Activated CD4-positive, alpha-beta T cell treated with anti-CD3 and anti-CD28 coated beads, Interleukin-2, amount 50 U/mL, for 48 hours (primary cell): ENCODE measurements around the gene PTPRJ.
A peak's percentile ranks its signal among the peaks of the same experiment; 100 is the strongest.

Experiments
- DNase-seq, 2 experiments: peaks; one replicate each; pipeline ENCODE4 v3.0.0-alpha.2; 2020

PTPRJ gene

DNA sequence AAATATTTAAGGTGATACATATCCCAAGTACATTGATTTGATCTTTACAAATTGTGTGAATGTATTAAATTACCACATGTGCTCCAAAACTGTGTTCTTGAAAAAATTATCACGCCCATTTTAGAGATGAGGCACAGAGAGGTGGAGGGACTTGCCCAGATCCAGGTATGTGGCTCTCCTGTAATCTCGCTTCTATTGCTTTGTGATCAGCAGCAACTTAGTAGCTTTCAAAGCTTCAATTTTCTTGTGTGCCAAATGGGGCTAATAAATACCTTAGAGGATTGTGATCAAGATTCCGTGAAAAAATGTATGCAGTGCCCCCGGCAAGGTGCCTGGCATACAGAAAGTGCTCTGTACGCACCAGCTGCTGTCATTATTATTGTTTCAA is 18.0 kb downstream of the PTPRJ start:
- no peak for DNase-seq

DNA sequence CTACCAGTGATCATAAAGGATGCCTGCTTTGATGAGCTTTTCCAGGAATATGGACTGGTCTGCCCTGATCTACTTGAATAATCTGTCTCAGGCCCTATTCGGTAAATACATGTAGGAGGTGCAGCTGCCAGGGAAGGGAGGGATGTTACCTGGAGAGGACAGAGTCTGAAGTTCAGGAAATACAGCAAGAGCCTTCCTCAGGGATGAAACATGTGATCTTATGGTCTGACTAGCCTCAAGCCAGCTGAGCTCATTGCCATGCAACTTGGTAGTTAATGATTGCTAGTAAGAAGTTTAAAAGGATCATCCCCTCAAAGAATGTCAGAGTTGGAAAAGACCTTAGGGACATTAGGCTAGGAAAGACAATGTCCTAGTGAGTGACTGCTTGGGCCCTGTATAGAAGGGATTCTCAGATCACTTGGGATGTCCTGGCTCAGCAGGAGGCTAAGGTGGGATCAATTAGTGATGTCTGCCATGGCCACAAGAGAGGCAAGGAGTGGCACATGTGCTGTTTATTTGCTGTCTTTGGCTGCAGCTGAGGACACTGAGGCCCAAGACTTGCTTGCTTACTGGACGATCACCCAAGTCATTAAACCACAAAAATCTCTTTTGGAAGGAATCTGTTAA is 18.5 kb downstream of the PTPRJ start:
- no peak for DNase-seq

DNA sequence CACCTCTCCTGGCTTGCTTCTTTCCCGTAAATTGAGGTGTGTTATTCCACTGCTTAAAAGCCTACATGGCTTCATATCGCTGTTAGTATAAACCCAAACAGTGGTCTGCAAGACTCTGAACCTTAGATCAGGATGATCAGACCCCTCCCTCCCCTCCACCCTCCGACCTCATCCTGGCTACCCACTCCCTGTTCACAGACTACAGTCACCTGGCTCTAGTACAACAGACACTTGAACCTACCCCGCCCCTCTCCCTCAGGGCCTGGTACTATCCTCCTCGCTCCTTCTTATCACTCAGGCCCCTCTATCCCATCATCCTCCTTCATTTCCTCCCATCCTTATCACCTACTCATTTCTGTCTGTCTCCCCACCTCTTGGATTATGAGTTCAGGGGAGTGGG is 20.1 kb downstream of the PTPRJ start:
- DNase-seq, result no peak

DNA sequence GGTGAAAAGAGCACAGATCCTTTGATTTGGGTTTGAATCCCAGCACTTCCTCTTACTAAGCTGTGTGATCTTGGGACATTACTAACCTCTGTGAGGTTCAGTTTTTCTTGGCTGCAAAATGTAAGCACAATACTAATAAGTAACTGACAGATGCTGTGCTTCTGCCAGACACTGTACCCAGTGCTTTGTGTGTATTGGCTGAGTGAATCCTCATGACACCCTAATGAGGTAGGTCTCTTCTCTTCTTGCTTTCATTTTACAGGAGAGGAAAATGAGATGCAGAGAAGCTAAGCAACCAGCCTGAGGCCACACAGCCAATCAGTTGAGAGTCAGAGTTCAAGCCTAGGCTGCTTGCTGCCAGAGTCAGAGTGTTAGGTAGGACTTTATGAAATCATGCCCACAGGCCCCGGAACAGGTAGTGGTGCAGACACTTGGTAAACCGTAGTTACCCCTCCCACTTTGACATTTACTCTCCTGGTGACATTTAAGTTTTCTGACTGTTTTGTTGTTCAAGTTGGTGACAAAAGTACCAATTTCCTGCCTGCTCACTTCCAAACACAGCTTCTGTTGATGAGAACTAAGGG is 21.2 kb downstream of the PTPRJ start:
- DNase-seq, result peak; percentile 70 to 77

DNA sequence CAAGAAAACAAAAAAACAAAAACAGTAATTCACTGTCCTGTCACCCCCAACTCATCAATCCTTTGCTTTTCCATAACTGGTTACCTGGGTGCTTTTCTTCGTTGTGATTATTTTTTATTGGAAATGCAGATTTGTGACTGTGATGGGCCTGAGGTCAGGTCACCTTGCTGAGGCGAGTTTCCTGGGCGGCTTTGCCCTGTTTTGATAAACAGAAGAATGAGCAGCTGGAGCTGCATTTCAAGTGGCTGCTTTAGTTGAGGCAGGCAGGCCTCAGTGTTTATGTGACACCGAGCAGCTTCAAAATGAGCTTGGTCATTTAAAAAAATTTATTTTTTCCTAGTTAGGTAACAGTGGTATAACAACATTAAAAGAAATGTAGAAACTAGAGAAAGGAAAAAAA is 22.2 kb downstream of the PTPRJ start:
- no peak for DNase-seq

DNA sequence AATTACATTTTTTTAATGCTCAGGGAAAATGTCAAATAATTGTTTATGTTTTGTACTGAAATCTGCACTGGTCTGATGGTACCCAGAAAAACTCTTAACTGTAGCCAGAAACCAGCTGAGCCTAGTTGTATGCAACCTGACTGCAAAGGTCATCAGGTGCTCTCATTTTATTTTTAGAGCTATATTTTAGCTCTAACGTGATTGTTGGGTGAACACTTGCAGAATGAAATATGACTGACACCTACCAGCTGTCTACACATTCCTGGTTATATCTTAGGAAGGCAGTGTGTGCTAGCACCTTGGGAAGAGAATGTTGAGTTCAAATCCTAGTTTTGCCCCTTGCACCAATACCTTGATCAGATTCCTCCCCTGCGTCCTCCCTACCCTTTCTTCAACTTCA is 23.6 kb downstream of the PTPRJ start:
- DNase-seq, result no peak

DNA sequence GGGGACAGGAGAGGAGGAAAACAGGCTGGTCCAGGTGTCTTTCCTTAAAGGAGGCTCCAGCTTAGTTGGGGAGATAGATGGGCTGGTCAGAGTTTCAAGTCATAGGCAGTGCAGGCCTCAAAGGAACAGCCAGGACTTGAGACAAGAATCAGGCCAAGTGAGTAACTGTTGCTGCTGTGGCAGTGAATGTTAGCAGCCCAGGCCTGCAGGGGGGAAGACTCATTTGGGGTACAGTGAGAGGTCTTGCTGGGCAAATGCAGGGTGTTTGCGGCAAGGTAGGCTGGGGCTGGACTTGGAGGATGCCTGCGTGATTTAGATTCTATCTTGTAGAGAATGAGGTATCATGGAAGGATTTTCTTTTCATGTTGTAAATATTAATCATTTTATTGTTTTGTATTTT is 24.1 kb downstream of the PTPRJ start:
- no peak for DNase-seq

DNA sequence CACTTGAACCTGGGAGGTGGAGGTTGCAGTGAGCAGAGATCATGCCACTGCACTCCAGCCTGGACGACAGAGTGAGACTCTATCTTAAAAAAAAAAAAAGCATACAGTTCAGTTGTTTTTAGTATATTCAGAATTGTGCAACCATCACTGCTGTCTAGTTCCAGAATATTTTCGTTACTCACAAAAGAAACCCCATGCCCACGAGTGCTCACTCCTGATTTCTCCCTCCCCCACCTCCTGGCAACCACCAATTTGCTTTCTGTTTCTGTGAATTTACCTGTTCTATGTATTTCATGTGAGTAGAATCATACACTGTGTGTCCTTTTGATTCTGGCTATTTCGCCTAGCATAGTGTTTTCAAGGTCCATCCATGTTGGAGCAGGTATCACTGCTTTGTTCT is 24.8 kb downstream of the PTPRJ start:
- DNase-seq, result peak; percentile 51 to 66

DNA sequence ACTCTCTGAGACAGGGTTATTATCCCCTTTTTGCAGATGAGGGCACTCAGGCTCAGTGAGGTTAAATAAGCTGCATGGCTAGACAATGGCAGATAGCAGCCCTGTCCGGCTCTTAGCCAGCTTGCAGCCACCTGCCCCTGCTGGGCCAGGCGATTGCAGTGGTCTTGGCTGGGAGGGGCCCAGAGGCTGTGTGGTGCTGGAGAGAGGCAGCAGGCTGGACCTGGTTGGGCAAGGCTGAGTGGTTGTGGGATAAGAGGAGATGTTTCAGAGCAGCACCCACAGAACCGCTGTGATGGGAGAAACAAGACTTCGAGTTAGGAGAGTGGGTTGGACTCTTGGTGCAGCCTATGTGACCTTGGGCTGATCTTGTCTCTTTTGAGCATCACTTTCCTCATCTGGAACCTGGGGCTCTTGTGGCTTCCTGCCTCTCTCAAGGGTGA is 25.5 kb downstream of the PTPRJ start:
- peak in 1 of 2 experiments; percentile 47 for DNase-seq

DNA sequence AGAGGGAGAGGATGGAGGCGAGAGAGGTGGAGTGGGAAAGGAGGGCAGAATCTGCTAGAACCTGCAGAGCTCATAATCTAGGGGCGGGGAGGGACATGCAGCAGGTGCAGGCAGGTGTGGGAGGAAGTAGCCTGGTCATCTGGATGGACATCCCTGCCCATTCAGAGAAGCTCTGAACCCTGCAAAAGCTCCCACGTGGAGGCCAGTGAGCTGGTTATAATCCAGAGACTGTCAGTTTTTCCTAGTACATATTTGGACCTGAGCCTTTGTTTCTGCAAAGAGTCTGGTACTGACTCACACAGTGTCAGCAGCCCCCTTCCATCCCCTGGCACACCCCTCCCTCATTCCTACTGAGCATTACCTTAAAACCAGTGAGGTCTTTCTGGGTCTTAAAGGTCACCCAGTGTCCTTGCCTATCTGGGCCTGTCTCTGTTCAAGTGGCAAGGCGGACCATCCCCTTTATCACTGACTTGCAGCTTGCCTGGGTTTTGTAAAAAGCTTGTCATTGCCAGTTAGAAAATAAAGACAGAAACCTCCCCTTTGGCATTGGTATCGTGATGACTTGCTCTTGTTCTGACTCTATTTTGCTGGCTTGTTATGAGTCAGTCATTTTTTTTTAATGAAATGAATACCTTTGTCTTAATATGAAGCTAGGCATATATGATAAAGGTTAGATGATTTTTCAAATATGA is 26.1 kb downstream of the PTPRJ start:
- peak; percentile 57 to 69 for DNase-seq

DNA sequence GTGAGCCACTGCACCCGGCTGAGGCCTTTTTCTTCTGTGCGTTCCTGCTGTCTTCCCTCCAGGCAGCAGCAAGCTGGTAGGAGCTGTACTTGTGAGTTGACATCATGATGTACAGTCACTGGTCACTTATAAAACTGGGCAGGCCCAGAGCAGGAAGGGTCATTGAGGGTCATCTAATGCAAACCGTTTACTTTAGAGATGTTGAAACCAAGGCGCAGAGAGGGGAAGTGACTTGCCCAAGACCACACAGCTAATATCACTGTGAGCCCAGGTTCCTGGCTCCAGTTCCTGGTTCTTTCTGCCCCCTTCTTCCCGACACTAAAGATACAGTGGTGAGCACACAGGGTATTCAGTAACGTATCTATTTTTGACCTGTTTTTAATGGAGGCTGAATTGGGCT is 27.3 kb downstream of the PTPRJ start:
- no peak for DNase-seq

DNA sequence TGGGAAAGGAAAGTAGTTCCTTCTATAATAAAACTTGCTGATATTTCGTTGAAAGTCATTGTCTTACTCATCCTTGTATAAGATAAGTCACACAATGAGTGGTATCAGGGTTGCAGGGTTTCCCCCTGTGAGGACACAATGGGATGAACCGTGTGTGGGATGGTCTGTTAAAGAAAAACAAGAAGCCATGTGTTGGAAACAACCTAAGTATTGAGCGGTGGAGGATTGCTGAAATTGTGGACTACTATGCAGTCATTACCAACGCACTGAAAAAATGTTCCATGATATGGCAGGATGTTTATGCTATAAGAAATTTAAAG is 28.6 kb downstream of the PTPRJ start:
- DNase-seq, result peak; percentile 65 to 77

DNA sequence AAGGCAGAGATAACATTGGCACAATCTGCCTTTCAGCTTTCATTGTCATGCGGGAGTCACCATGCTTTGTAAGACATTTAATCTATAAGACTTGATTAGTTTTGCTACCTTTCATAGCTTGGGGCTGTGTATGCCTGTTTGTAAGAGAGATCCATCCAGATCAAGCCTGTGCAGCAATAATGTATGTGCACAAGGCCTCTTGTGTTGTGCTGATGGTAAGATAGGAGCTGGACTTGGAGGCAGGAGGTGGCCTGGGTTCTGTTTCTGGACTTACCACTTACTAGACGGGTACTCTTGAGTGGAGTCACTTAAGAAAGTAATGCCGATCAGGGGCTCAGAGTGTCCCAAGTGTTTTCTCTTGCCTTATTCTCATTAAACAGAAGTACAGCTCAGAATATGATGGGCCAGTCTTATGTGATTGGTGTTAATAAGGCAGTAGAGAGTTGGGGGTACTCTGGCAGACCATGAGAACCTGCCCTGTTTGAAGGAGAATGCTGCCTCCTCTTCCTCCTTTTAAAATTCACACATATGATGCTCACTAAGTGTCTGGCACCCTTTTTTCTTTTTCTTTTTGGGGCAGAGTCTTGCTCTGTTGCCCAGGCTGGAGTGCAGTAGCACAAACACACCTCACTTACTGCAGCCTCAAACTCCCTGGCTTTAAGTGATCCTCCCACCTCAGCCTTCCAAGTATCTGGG is 30.9 kb downstream of the PTPRJ start:
- no peak for DNase-seq

DNA sequence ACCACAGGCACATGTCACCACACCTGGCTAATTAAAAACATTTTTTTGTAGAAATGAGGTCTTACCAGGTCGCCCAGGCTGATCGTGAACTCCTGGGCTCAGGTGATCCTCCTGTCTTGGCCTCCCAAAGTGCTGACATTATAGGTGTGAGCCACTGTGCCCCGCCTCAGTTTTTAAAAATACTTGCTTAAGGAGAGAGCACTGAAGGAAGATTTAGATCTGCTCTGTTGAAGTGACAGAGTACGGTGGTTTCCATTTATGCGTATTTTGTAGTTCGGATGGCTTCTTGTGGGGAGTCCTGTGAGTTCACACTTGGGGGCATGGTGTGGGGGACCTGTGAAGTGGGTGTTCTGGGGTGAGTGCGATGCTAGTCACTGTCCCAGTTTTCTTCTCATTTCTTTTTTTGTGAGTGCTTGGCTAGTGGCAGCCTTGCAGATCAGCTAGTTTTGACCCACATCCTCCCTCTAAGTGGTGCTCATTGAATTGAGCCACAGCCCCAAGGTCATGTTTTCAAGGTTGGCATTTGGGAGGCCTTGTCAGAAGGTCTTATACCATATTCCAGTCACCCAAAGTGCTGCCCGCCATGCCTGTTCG is 31.5 kb downstream of the PTPRJ start:
- peak; percentile 43 to 67 for DNase-seq

DNA sequence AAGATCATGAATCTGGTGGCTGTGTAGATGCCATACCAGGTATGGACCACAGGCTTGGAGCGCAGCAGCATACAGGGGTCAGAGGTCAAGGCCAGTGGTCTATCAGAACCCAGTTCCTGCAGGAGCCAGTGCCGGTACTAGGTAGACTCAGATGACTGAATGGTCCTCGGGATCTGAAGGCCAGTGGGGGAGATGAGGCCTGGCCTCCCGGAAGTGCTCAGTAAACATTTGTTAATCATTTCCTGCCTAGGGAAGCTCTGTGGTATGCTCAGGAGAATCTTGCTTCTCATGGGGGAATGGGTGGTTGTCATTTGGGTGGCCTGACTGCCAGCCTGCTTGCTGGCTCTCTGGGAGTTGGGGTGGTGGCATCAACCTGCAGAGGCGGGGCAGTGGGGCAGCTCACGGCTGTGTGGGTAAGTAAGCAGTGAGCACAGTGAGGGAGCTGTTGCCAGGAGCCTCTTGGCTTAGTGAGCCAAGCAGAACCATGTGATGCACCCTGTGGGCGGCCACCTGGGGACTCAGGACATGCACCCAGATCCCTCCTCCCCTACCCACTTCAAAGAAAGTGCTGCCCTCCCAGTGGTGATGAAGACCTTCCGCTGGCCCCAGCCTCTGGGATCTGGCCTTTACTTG is 33.0 kb downstream of the PTPRJ start:
- DNase-seq, result peak; percentile 61 to 73

DNA sequence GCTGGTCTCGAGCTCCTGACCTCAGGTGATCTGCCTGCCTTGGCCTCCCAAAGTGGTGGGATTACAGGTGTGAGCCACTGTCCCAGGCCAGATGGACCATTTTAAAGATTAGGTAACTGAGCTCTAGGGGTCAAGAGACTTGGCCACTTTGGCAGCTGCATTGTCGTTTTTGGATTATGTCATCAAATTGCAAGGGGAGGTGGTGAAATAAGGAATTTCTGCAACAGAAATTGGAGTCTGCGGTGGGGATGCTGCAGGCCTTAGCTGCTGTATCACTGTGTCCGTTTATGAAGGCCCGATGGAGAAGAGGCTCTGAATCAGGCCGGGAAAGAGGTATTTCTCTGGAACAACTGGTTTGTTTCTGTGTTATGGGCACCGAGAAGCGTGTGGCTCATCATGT is 34.6 kb downstream of the PTPRJ start:
- no peak for DNase-seq

DNA sequence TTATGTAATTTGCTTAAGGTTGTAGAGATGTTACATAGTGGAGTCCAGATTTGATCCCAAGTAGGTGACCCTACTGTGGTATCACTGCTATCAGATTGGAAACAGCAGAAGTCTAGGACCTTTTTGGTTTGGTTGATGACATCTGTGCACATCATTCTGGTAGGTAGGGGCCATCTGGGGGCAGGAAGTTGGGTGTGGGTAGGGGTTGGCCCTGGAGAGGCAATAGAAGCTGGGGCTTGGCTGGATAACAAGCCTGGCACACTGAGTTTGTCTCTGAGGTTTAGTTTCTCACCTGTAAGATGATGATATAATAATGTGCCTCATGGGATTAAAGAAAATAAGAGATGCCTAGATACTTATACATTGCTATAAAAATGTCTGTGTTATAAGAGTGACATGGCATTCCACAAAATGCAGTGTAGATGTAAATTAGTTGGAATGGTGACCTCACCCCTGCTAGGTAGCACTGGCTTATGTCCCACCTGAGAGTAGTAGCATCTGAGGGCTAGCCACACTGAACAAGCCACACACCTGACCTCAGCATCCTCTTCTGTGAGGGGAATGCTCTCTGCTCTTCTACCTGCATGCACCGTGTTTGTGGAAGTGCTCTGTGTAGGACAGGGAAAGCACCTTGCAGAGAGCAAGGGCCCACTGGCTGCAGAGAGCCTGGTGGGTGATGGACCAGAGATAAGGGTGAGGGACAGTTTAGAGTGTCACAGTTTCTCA is 36.9 kb downstream of the PTPRJ start:
- peak; percentile 47 to 58 for DNase-seq

DNA sequence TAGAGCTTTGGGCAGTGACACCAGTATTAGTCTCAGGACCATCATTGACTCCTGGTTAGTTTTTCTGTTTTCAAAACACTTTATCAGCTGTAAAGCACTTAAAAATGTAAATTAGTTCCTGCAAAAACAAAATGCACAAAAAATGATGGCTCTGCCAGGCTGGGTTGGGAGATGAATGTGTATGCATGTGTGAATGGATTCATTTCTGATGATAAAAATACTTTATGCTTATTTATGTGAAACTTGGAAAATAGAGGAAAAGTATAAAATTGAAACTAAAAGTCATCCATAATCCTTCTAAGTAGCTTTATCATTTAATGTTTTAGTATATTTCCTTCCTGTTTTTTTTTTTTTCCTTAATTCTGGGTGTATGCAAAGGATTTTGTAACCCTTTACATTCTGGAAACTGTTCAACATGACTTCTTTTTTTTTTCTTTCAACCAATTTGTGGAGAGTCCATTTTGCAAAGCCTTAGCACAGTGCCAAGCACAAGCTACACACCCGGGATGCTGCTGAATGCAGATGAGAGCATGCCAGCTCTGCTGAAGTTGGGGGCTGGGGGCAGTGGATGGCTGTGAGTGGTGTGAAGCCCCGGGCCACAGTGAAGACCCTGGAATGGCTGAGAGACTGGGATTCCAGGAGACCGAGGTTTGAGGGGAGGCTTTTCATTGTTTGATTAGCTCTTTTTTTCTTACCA is 37.6 kb downstream of the PTPRJ start:
- DNase-seq, result no peak

DNA sequence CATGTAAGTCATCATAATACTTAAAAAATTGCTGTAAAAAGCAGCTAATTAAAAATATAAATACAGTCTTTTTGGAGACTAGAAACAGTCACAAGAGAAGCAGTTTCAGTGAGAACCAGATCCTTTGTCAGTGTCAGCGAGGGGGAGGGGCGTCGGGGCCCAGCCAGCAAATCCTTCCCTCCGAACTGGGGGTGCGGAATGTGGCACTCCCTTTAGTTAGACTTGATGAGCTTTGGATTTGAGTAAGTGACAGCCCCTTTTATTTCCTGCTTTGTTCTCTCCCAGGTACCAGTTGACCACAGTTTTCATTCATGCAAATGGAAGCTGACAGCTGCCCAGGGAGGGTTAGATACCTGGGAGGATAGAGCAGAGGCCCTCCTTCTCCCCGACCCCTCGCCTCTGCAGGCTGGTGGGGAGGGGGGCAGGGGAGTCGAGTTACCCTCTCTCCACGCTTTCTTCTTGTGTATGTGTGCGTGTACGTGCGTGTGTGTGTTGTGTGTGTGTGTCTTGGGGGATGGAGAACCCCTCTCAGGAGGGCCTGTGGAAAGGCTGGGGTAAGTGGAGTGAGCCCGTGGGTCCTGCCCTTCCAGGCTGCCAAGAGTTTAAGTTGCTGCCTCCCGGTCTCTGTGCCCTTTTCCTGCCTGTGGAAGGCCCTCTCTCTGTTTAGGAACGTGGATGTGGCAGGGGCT is 38.3 kb downstream of the PTPRJ start:
- peak; percentile 51 to 62 for DNase-seq

DNA sequence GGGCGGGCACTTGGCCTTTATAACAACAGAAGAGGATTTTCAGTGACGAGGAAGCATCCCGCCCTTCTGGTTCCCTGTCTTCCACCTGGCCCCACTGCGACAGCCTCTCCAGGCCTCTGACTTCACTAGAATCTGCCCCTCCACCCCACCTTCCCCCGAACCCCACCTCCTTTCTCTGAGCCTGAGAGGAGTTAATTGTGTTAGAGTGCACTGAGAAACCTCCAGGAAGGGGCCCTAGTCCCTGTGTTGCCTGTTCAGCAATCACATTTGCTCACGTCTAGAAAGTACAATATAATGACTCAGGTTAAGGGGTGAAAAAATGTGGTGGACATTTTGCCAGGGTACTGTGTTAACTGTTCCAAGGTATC is 38.8 kb downstream of the PTPRJ start:
- peak in 1 of 2 experiments; percentile 37 for DNase-seq

DNA sequence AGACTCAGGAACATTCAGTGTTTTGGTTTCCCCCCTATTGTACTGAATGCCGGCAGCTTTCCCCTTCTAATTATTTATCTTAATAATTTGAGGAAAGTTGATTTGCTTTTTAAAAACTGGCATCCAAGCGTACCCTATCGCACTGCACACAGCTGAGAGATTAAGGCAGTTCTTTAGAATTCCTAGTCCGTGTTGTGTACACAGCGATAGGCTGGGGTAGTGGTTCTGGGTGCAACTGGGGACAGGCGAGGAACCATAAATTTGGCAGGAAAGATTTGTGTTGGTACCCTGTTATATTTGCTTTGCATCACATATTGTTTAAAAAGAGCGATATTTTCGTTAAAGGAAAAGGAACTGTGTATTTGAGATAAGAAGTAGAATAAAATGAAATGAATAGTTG is 39.2 kb downstream of the PTPRJ start:
- no peak for DNase-seq
